Tibial artery (tissue), 4 donors: Measurements from ENCODE around the gene MAML2.
A peak's percentile ranks its signal among the peaks of the same experiment; 100 is the strongest.

Source experiments
- DNase-seq, 2 donors: peaks; one replicate each; pipeline ENCODE4 v3.0.0-alpha.2; 2019
- H3K27ac ChIP-seq, 2 donors: fragments of 200-600 bp; sonication (generic) in 1 of 2; 1 replicate in 1 of 2; 2 replicates in 1 of 2; pipeline ENCODE4 v1.5.1; 2018 to 2019; ENCODE audit warnings: mild to moderate bottlenecking in 1 of 2
- H3K27me3 ChIP-seq, 2 donors: fragments of 200-600 bp; sonication (generic) in 1 of 2; one replicate each; pipeline versions ENCODE4 v1.5.1 to v1.6.0; 2016 to 2019
- H3K36me3 ChIP-seq, 3 donors: fragments of 200-600 bp; sonication (generic) in 2 of 3; one replicate each; pipeline ENCODE4 v1.5.1; 2016 to 2019; ENCODE audit warnings: mild to moderate bottlenecking in 2 of 3
- H3K4me1 ChIP-seq, 4 donors: fragments of 200-600 bp; sonication (generic) in 2 of 4; 1 replicate in 3 of 4; 2 replicates in 1 of 4; pipeline ENCODE4 v1.5.1; 2016 to 2019
- H3K4me3 ChIP-seq, 2 donors: fragments of 200-600 bp; sonication (generic) in 1 of 2; 1 replicate in 1 of 2; 2 replicates in 1 of 2; pipeline ENCODE4 v1.5.1; 2018 to 2019; ENCODE audit warnings: mild to moderate bottlenecking in 2 of 2
- H3K9me3 ChIP-seq, 3 donors: fragments of 200-600 bp; sonication (generic) in 1 of 3; one replicate each; pipeline ENCODE4 v1.5.1; 2016 to 2019
- intact Hi-C: fragments of 100-400 bp; cut with DNase I; formaldehyde crosslinking; loops from one replicate; pipeline ENCODE4 v1.15.0; 2023; ENCODE audit warnings: low total_unique reads
- TF ChIP-seq, protein P1 (sequence below), 2 experiments: fragments of 200-600 bp in 1 of 2; fragments of 450-650 bp in 1 of 2; IDR thresholded peaks; one replicate each; pipeline ENCODE4 v1.5.1; 2017 to 2019; ENCODE audit warnings: antibody characterized with exemption in 2 of 2, mild to moderate bottlenecking in 1 of 2, moderate library complexity in 1 of 2

MAML2 gene

GRCh38 chr11:96340555-96340885 lies 2.5 kb downstream of the MAML2 start:
- Histone ChIP-seq H3K4me3 (peak overlapping the region; percentile 70 to 73), H3K27me3 (no peaks in the 10 kb centered on the region), H3K4me1 (peaks cover 4 to 62% (median 50%) of the 10 kb centered on the region in 4 donors), H3K27ac (peak overlapping the region; percentile 89 to 93), H3K9me3 (no peaks in the 10 kb centered on the region), H3K36me3 (no peaks in the 10 kb centered on the region)
- DNase-seq = no peak
- TF ChIP-seq, protein P1, sequence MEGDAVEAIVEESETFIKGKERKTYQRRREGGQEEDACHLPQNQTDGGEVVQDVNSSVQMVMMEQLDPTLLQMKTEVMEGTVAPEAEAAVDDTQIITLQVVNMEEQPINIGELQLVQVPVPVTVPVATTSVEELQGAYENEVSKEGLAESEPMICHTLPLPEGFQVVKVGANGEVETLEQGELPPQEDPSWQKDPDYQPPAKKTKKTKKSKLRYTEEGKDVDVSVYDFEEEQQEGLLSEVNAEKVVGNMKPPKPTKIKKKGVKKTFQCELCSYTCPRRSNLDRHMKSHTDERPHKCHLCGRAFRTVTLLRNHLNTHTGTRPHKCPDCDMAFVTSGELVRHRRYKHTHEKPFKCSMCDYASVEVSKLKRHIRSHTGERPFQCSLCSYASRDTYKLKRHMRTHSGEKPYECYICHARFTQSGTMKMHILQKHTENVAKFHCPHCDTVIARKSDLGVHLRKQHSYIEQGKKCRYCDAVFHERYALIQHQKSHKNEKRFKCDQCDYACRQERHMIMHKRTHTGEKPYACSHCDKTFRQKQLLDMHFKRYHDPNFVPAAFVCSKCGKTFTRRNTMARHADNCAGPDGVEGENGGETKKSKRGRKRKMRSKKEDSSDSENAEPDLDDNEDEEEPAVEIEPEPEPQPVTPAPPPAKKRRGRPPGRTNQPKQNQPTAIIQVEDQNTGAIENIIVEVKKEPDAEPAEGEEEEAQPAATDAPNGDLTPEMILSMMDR (IDR thresholded peaks at IDR 0.05) = no peak
- intact Hi-C loops = loop anchor here (5.0 kb wide), 4 partner anchors 33 to 493 kb away; no protein-coding TSS in a partner anchor

- peak in 1 of 2 donors; percentile 73 for DNase-seq
- TF ChIP-seq, protein P1 (IDR thresholded peaks at IDR 0.05) = no peak
- H3K9me3 ChIP-seq = no peaks in the 10 kb centered on the region
- H3K4me3 ChIP-seq = peak overlapping the region; percentile 70 to 73
- no peaks in the 10 kb centered on the region for H3K36me3 ChIP-seq
- intact Hi-C loops = loop anchor here (5.0 kb wide), 4 partner anchors 33 to 493 kb away; no protein-coding TSS in a partner anchor
- peaks cover 4 to 66% (median 50%) of the 10 kb centered on the region in 4 donors for H3K4me1 ChIP-seq
- peak overlapping the region; percentile 89 to 93 for H3K27ac ChIP-seq
- no peaks in the 10 kb centered on the region for H3K27me3 ChIP-seq
These were observed 3.1 kb downstream of the MAML2 start for GRCh38 chr11:96339706-96340554.

DNA sequence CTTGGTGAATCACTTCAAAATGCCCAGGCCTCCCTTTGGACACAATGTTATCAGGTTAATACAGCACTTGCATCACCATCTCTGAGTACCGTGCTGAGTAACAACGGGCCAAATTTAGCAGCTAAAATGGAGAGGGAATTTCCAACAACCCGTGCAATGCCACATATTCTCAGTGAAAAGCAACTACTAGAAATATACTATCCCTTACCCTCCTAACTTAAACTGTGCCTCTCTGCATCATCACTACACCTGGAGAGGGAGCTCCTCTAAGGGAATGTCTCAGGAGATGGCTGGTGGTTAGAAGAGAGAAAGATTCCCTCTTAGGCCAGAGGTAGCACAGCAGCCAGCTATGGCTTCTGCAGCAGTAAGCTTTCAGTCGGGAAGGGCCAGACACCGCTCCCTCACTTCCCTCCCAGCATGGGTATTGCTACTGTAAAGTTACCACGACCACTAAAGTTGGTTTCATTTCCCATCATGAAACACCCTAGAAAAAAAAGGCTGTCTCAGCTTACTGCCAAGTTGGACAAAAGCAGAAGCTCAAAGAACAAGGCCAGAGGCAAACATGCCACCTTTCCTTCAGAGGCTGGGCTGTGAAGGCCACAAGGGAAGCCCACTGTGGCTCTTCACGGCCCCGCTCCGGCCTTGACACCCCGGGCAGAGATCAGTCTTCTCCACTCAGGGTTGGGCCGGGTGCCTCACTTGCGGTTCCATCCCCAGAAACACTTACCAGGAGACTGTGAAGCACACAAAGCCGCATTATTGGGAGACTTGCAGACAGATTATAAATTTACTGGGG lies 3.9 kb downstream of the MAML2 start:
- intact Hi-C loops = no loop called here
- peak; percentile 57 to 73 for DNase-seq
- Histone ChIP-seq H3K36me3 (peaks cover 0 to 3% (median 0%) of the 10 kb centered on the region in 3 donors), H3K27me3 (no peaks in the 10 kb centered on the region), H3K4me1 (peaks cover 4 to 68% (median 52%) of the 10 kb centered on the region in 4 donors), H3K27ac (peak overlapping the region; percentile 89 to 93), H3K9me3 (no peaks in the 10 kb centered on the region), H3K4me3 (peak overlapping the region; percentile 70 to 73)
- TF ChIP-seq, protein P1 (IDR thresholded peaks at IDR 0.05) = no peak

- TF ChIP-seq, protein P1 (IDR thresholded peaks at IDR 0.05) = no peak
- Histone ChIP-seq H3K9me3 (no peaks in the 10 kb centered on the region), H3K4me3 (peak overlapping the region in 1 of 2 donors; percentile 73), H3K4me1 (peaks cover 0 to 76% (median 56%) of the 10 kb centered on the region in 4 donors), H3K36me3 (peaks cover 0 to 3% (median 0%) of the 10 kb centered on the region in 3 donors), H3K27ac (peak overlapping the region; percentile 89 to 93), H3K27me3 (no peaks in the 10 kb centered on the region)
- DNase-seq = peak in 1 of 2 donors; percentile 38
- intact Hi-C loops = no loop called here
These were observed 5.2 kb downstream of the MAML2 start for GRCh38 chr11:96337541-96338431.

GRCh38 chr11:96335388-96335787 lies 7.6 kb downstream of the MAML2 start:
- no peak for DNase-seq
- Histone ChIP-seq H3K4me1 (peaks cover 0 to 89% (median 67%) of the 10 kb centered on the region in 4 donors), H3K4me3 (no peak overlapping the region), H3K27ac (no peak overlapping the region), H3K9me3 (no peaks in the 10 kb centered on the region), H3K27me3 (no peaks in the 10 kb centered on the region), H3K36me3 (peaks cover 0 to 3% (median 0%) of the 10 kb centered on the region in 3 donors)
- intact Hi-C loops = no loop called here
- TF ChIP-seq, protein P1 (IDR thresholded peaks at IDR 0.05) = no peak
